Neural cell (in vitro differentiated cells): Measurements from ENCODE around the gene SCTR. TPM values are rescaled to one million over a fixed set of nuclear protein-coding genes. Genes with fewer than 3 reads are reported as not detected.

Experiments
- H2AFZ ChIP-seq: fragments of 200-600, 300-800 bp; sonication (generic), shearing (Covaris generic); 2 replicates; pipeline ENCODE4 v1.6.0; 2014; ENCODE audit warnings: low read depth, mild to moderate bottlenecking, antibody characterized with exemption, low read length, moderate library complexity
- H3F3A ChIP-seq: fragments of 200-600 bp; shearing (Covaris generic); 2 replicates; pipeline ENCODE4 v1.6.1; 2016; ENCODE audit warnings: mild to moderate bottlenecking, moderate library complexity, mixed read lengths, antibody characterized with exemption, low read length; ENCODE audit not compliant: insufficient read depth, poor library complexity, severe bottlenecking
- H3K27ac ChIP-seq: fragments of 200-600, 300-800 bp; sonication (generic), shearing (Covaris generic); 2 replicates; pipeline ENCODE4 v1.5.1; 2014; ENCODE audit warnings: mild to moderate bottlenecking, low read length, moderate library complexity
- H3K27me3 ChIP-seq: fragments of 300-800, 200-600 bp; sonication (generic), shearing (Covaris generic); 2 replicates; pipeline ENCODE4 v1.6.0; 2014; ENCODE audit warnings: mild to moderate bottlenecking, low read depth, low read length, moderate library complexity; ENCODE audit not compliant: insufficient read depth
- H3K36me3 ChIP-seq: fragments of 300-800, 200-600 bp; sonication (generic), shearing (Covaris generic); 2 replicates; pipeline ENCODE4 v1.5.1; 2014; ENCODE audit warnings: mild to moderate bottlenecking, antibody characterized with exemption, low read length, moderate library complexity; ENCODE audit not compliant: insufficient read depth
- H3K4me2 ChIP-seq: fragments of 300-800, 200-600 bp; sonication (generic), shearing (Covaris generic); 2 replicates; pipeline ENCODE4 v1.6.0; 2014; ENCODE audit warnings: mild to moderate bottlenecking, low read length
- H3K4me3 ChIP-seq: fragments of 300-800, 200-600 bp; sonication (generic), shearing (Covaris generic); 2 replicates; pipeline ENCODE4 v1.5.1; 2014; ENCODE audit warnings: mild to moderate bottlenecking, low read length, moderate library complexity
- H3K79me2 ChIP-seq: fragments of 200-600 bp; shearing (Covaris generic); replicated peaks from 2 replicates; pipeline ENCODE4 v1.6.0; 2014; ENCODE audit warnings: mild to moderate bottlenecking, low read length, moderate library complexity; ENCODE audit not compliant: insufficient read depth
- H3K9ac ChIP-seq: fragments of 300-800, 200-600 bp; sonication (generic), shearing (Covaris generic); 2 replicates; pipeline ENCODE4 v1.6.1; 2016; ENCODE audit warnings: mild to moderate bottlenecking, low read length, mixed read lengths
- H3K9me2 ChIP-seq: fragments of 200-600 bp; shearing (Covaris generic); 2 replicates; pipeline ENCODE4 v1.6.1; 2016; ENCODE audit warnings: mild to moderate bottlenecking, low read length, mixed read lengths; ENCODE audit not compliant: insufficient read depth
- H3K9me3 ChIP-seq: fragments of 200-600, 300-800 bp; sonication (generic), shearing (Covaris generic); 2 replicates; pipeline ENCODE4 v1.6.1; 2016; ENCODE audit warnings: mild to moderate bottlenecking, mixed run types, low read length, moderate library complexity, mixed read lengths
- H4K20me1 ChIP-seq: fragments of 200-600 bp; shearing (Covaris generic); 2 replicates; pipeline ENCODE4 v1.6.1; 2016; ENCODE audit warnings: mild to moderate bottlenecking, mixed run types; ENCODE audit not compliant: insufficient read depth
- EP300 ChIP-seq: fragments of 450-650 bp; conservative IDR thresholded peaks from 2 replicates; pipeline ENCODE4 v1.6.1; 2014; ENCODE audit warnings: antibody characterized with exemption, mild to moderate bottlenecking, moderate library complexity; ENCODE audit not compliant: poor library complexity, severe bottlenecking
- EZH2 ChIP-seq: fragments of 200-600, 300-800 bp; shearing (Covaris generic), sonication (generic); IDR thresholded peaks from 2 replicates; pipeline ENCODE4 v1.6.1; 2014; ENCODE audit warnings: antibody characterized with exemption, low read length, borderline replicate concordance, mild to moderate bottlenecking; ENCODE audit not compliant: insufficient read depth, poor library complexity, severe bottlenecking
- MXI1 ChIP-seq: fragments of 450-650 bp; conservative IDR thresholded peaks from 2 replicates; pipeline ENCODE4 v1.6.1; 2014; ENCODE audit warnings: antibody characterized with exemption, mild to moderate bottlenecking; ENCODE audit not compliant: poor library complexity, severe bottlenecking
- POLR2AphosphoS5 ChIP-seq: IDR thresholded peaks from 2 replicates; pipeline ENCODE4 v1.6.1; 2012
- RAD21 ChIP-seq: fragments of 450-650 bp; conservative IDR thresholded peaks from 2 replicates; pipeline ENCODE4 v1.6.1; 2014; ENCODE audit warnings: antibody characterized with exemption, mild to moderate bottlenecking, moderate library complexity
- SMC3 ChIP-seq: fragments of 450-650 bp; conservative IDR thresholded peaks from 2 replicates; pipeline ENCODE4 v1.6.1; 2014; ENCODE audit warnings: antibody characterized with exemption, mild to moderate bottlenecking, moderate library complexity; ENCODE audit not compliant: poor library complexity
- TAF1 ChIP-seq: IDR thresholded peaks from 2 replicates; pipeline ENCODE4 v1.6.1; 2012; ENCODE audit warnings: low read depth
- polyA plus RNA-seq: library from polyadenylated mRNA; depleted of rRNA; stranded (reverse); fragments of >200 nt; gene quantifications from 2 replicates; pipeline ENCODE4 v1.2.3, GENCODE V29; 2014
- TF ChIP-seq, protein P1 (sequence below): fragments of 450-650 bp; IDR thresholded peaks from 2 replicates; pipeline ENCODE4 v1.5.1; 2014; ENCODE audit warnings: antibody characterized with exemption, mild to moderate bottlenecking, moderate library complexity; ENCODE audit not compliant: poor library complexity, severe bottlenecking
- TF ChIP-seq, protein P2 (sequence below): IDR thresholded peaks from 2 replicates; pipeline ENCODE4 v1.6.1; 2012; ENCODE audit warnings: borderline replicate concordance

Gene SCTR
- polyA plus RNA-seq, 1 donor from 2014 or later: 0.12 TPM

DNA sequence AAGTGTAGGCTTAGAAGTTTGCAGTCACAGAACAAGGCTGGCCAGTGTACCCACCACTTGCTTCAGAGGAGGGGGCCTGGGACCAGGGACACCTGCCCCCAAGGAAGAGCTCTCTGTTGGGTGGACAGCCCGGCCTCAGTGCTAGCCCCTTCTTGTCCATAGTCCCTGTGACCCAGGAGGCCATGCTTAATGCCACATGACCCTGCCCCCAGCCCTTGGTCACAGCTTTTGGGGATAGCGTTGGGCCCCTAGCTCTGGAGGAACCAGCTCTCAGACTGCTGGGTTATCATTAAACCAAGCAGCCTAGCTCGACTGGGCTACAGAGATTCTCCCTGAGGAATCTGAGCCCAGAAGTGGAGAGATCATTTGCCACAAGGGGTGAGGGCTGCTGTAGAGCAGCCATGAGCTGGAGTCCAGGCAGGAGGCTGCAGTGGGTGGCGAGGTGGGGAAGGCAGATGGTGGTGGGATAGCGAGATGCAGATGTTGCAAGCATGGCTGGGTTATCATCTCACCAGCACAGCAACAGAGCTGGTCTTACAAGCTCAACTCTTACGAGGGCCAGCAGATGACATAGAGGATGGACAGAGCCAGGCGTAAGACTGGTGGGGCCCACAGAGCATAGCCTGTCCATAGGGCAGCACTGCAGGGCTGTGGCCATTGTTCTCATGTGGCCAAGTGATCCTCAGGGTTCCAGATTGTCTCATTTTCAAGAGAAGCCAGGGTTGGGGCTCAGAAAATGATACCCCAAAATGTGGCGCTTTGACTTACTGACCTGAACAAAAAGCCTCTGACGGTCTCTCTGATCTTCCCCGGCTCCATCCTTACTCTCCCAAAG, 99.8 kb downstream of the SCTR start:
- TF ChIP-seq RAD21: no peak

DNA sequence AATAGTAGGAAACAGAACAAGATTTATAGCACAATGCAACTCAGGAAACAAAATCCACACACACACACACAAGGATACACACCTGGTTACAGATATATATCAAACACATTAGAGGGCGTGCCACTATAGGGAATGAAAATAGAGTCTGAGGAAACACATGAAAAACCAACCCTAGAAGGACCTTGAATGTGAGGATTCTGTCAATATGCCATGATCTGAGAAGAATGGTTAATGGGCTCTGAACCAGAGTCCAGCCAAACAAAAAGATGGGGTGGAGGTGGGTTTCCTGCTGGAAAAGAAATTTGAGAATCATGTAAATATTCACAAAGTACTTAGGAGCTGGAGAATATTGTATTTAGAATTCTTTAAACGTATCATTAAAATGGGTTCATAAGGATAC, 100.5 kb downstream of the SCTR start:
- H3K4me3 ChIP-seq: no peak overlapping the region
- no peak overlapping the region for H3K27ac ChIP-seq
- H4K20me1 ChIP-seq: no peaks in the 10 kb centered on the region
- H3K4me2 ChIP-seq: no peak overlapping the region
- no peaks in the 10 kb centered on the region for H3K79me2 ChIP-seq
- no peaks in the 10 kb centered on the region for H3F3A ChIP-seq
- H3K27me3 ChIP-seq: no peaks in the 10 kb centered on the region
- no peaks in the 10 kb centered on the region for H3K36me3 ChIP-seq
- H3K9me3 ChIP-seq: peaks cover 6% of the 10 kb centered on the region
- TF ChIP-seq RAD21 (no peak), TAF1 (no peak), EP300 (no peak)
- TF ChIP-seq, protein P1, sequence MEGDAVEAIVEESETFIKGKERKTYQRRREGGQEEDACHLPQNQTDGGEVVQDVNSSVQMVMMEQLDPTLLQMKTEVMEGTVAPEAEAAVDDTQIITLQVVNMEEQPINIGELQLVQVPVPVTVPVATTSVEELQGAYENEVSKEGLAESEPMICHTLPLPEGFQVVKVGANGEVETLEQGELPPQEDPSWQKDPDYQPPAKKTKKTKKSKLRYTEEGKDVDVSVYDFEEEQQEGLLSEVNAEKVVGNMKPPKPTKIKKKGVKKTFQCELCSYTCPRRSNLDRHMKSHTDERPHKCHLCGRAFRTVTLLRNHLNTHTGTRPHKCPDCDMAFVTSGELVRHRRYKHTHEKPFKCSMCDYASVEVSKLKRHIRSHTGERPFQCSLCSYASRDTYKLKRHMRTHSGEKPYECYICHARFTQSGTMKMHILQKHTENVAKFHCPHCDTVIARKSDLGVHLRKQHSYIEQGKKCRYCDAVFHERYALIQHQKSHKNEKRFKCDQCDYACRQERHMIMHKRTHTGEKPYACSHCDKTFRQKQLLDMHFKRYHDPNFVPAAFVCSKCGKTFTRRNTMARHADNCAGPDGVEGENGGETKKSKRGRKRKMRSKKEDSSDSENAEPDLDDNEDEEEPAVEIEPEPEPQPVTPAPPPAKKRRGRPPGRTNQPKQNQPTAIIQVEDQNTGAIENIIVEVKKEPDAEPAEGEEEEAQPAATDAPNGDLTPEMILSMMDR: no peak
- TF ChIP-seq, protein P2, sequence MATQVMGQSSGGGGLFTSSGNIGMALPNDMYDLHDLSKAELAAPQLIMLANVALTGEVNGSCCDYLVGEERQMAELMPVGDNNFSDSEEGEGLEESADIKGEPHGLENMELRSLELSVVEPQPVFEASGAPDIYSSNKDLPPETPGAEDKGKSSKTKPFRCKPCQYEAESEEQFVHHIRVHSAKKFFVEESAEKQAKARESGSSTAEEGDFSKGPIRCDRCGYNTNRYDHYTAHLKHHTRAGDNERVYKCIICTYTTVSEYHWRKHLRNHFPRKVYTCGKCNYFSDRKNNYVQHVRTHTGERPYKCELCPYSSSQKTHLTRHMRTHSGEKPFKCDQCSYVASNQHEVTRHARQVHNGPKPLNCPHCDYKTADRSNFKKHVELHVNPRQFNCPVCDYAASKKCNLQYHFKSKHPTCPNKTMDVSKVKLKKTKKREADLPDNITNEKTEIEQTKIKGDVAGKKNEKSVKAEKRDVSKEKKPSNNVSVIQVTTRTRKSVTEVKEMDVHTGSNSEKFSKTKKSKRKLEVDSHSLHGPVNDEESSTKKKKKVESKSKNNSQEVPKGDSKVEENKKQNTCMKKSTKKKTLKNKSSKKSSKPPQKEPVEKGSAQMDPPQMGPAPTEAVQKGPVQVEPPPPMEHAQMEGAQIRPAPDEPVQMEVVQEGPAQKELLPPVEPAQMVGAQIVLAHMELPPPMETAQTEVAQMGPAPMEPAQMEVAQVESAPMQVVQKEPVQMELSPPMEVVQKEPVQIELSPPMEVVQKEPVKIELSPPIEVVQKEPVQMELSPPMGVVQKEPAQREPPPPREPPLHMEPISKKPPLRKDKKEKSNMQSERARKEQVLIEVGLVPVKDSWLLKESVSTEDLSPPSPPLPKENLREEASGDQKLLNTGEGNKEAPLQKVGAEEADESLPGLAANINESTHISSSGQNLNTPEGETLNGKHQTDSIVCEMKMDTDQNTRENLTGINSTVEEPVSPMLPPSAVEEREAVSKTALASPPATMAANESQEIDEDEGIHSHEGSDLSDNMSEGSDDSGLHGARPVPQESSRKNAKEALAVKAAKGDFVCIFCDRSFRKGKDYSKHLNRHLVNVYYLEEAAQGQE: no peak
- no peak overlapping the region for H2AFZ ChIP-seq
- H3K9me2 ChIP-seq: no peaks in the 10 kb centered on the region
- H3K9ac ChIP-seq: no peak overlapping the region

More for the DNA sequence above, 99.8 kb downstream of the SCTR start:
- no peaks in the 10 kb centered on the region for H3F3A ChIP-seq
- no peak overlapping the region for H2AFZ ChIP-seq
- no peak overlapping the region for H3K27ac ChIP-seq
- no peaks in the 10 kb centered on the region for H3K79me2 ChIP-seq
- no peak overlapping the region for H3K9ac ChIP-seq
- no peaks in the 10 kb centered on the region for H3K36me3 ChIP-seq
- H3K27me3 ChIP-seq: peaks cover 1% of the 10 kb centered on the region
- H3K9me3 ChIP-seq: peaks cover 6% of the 10 kb centered on the region
- no peaks in the 10 kb centered on the region for H4K20me1 ChIP-seq
- no peak overlapping the region for H3K4me3 ChIP-seq
- H3K9me2 ChIP-seq: no peaks in the 10 kb centered on the region
- H3K4me2 ChIP-seq: no peak overlapping the region

DNA sequence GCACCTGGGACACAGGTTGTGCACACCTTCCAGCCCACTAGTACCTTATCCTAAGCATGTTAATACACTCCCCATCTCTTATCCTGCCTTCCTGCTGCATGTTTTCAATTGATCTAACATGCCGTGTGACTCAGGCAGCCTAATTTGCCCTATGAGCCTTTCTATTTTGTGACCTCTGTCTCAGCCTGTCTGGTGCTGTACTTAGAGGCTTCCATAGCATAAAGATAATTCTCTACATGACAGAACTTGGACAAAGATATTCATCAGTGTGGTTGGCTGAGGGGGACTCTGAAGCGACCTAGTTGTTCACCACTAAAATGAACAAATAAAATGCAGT, 101.2 kb downstream of the SCTR start:
- Histone ChIP-seq H3K27me3 (no peaks in the 10 kb centered on the region), H3K4me3 (no peak overlapping the region), H3K9me2 (no peaks in the 10 kb centered on the region), H2AFZ (no peak overlapping the region), H3F3A (no peaks in the 10 kb centered on the region), H3K9me3 (peaks cover 6% of the 10 kb centered on the region), H4K20me1 (no peaks in the 10 kb centered on the region), H3K36me3 (no peaks in the 10 kb centered on the region), H3K4me2 (no peak overlapping the region), H3K27ac (no peak overlapping the region), H3K79me2 (no peaks in the 10 kb centered on the region), H3K9ac (no peak overlapping the region)
- TF ChIP-seq, protein P1: no peak
- no peak for TF ChIP-seq EZH2
- TF ChIP-seq POLR2AphosphoS5: no peak
- TF ChIP-seq SMC3: no peak
- TF ChIP-seq TAF1: no peak
- TF ChIP-seq EP300: no peak
- TF ChIP-seq, protein P2: no peak
- no peak for TF ChIP-seq RAD21
- no peak for TF ChIP-seq MXI1
